Aorta (tissue), 5 donors: ENCODE results near the gene SHLD2. TPM values are rescaled to one million over a fixed set of nuclear protein-coding genes. Genes with fewer than 3 reads are reported as not detected.
"Not testable (repeated sequence)": the region's sequence is repeated elsewhere in the genome, so short reads cannot be mapped to it uniquely, and the experiment has no call there.

Experiments used
- ATAC-seq: fragments of 200-7000 bp; cut with Tn5 transposase; one replicate; pipeline ENCODE4 v1.9.1; 2022; ENCODE audit warnings: moderate library complexity; ENCODE audit not compliant: low FRiP score
- DNase-seq, 2 donors: peaks; one replicate each; pipeline ENCODE4 v3.0.0-alpha.2; 2020
- H3K27ac ChIP-seq, 2 donors: one replicate each; pipeline ENCODE4 v1.5.1; 2013; ENCODE audit warnings: low read length in 2 of 2, mild to moderate bottlenecking in 2 of 2, moderate library complexity in 2 of 2, control low read depth in 1 of 2, inconsistent platforms in 1 of 2, low read depth in 1 of 2
- H3K27me3 ChIP-seq, 2 donors: one replicate each; pipeline ENCODE4 v1.6.1; 2013; ENCODE audit warnings: control low read depth in 1 of 2, low read length in 1 of 2, mild to moderate bottlenecking in 1 of 2, moderate library complexity in 1 of 2; ENCODE audit not compliant: insufficient read depth in 2 of 2, control insufficient read depth in 1 of 2
- H3K36me3 ChIP-seq, 2 donors: one replicate each; pipeline ENCODE4 v1.6.1; 2013; ENCODE audit warnings: control low read depth in 1 of 2, low read length in 1 of 2, mild to moderate bottlenecking in 1 of 2; ENCODE audit not compliant: insufficient read depth in 2 of 2, control insufficient read depth in 1 of 2
- H3K4me1 ChIP-seq, 2 donors: one replicate each; pipeline ENCODE4 v1.6.1; 2013; ENCODE audit warnings: low read length in 2 of 2, control low read depth in 1 of 2, mild to moderate bottlenecking in 1 of 2, moderate library complexity in 1 of 2; ENCODE audit not compliant: insufficient read depth in 2 of 2, control insufficient read depth in 1 of 2
- H3K4me3 ChIP-seq, 2 donors: one replicate each; pipeline ENCODE4 v1.5.1; 2013; ENCODE audit warnings: low read length in 2 of 2, control low read depth in 1 of 2, mild to moderate bottlenecking in 1 of 2
- H3K9me3 ChIP-seq: one replicate; pipeline ENCODE4 v1.6.1; 2013; ENCODE audit warnings: mild to moderate bottlenecking, low read length; ENCODE audit not compliant: control insufficient read depth
- WGBS, 2 donors: extraction: QIAGEN DNeasy Blood & Tissue Kit; methylation state at CpG; one replicate each; pipeline ENCODE4 v1.1.7; 2013; 5-methylcytosine and 5-hydroxymethylcytosine counted together
- intact Hi-C, 2 donors: fragments of 100-400 bp; cut with DNase I; formaldehyde crosslinking; loops; one replicate each; pipeline versions ENCODE4 v1.14.2 to v1.15.0; 2022
- polyA plus RNA-seq, 2 donors: library from polyadenylated mRNA; stranded (reverse); fragments of 200-250 nt; gene quantifications; one replicate each; pipeline ENCODE4 v1.2.3, GENCODE V29; 2013
- total RNA-seq, 2 donors: library from RNA; stranded (reverse); fragmentation: NEBNext Ultra II Directional; extraction: Animal tissue kit (Norgen Biotek cat#: 25700); gene quantifications; one replicate each; pipeline ENCODE4 v1.2.1, GENCODE V29; 2021
- donor health status: healthy with polysubstance abuse.
- donor health status: Bipolar disorder and iron deficiency.
- donor health status: DM: no; HTN: no; CAD: no.
- donor health status: DM: no; HTN: no; CAD: no.
- donor health status: DM: yes; HTN: yes; CAD: no.

The SHLD2 gene
- total and polyA plus RNA-seq, 4 donors, result 15.6 to 24.5 (median 21.4) TPM

GRCh38 chr10:87206922-87207321, 111.9 kb downstream of the SHLD2 start:
- H3K4me1 ChIP-seq, DNase-seq, H3K27ac ChIP-seq, intact Hi-C loops, H3K9me3 ChIP-seq, H3K27me3 ChIP-seq, H3K4me3 ChIP-seq, H3K36me3 ChIP-seq: not testable (repeated sequence)
- peak; percentile 71 for ATAC-seq
- 3 to 6% methylated on average over 4 of the region's 4 CpGs for WGBS, 2 donors

- H3K27ac ChIP-seq, H3K9me3 ChIP-seq, intact Hi-C loops, H3K36me3 ChIP-seq, H3K4me3 ChIP-seq, H3K4me1 ChIP-seq, H3K27me3 ChIP-seq, DNase-seq, ATAC-seq: not testable (repeated sequence)
- WGBS, 2 donors, result 97 to 100% methylated on average over 5 of the region's 5 CpGs
Measured at GRCh38 chr10:87210309-87210708, 115.3 kb downstream of the SHLD2 start.

- 43 to 52% methylated on average over 2 of the region's 2 CpGs for WGBS, 2 donors
- H3K27me3 ChIP-seq, H3K9me3 ChIP-seq, H3K27ac ChIP-seq, ATAC-seq, H3K4me1 ChIP-seq, H3K4me3 ChIP-seq, intact Hi-C loops, H3K36me3 ChIP-seq, DNase-seq: not testable (repeated sequence)
Measured at GRCh38 chr10:87211848-87212247, 116.8 kb downstream of the SHLD2 start.

- H3K36me3 ChIP-seq, intact Hi-C loops, H3K27ac ChIP-seq, H3K4me3 ChIP-seq, H3K27me3 ChIP-seq, DNase-seq, H3K9me3 ChIP-seq, ATAC-seq, H3K4me1 ChIP-seq: not testable (repeated sequence)
- WGBS, 2 donors, result 85 to 89% methylated on average over 7 of the region's 8 CpGs
Measured at GRCh38 chr10:87213150-87213765, 118.3 kb downstream of the SHLD2 start.

GRCh38 chr10:87213806-87214205, 118.8 kb downstream of the SHLD2 start:
- intact Hi-C loops, H3K4me1 ChIP-seq, DNase-seq, H3K36me3 ChIP-seq, H3K4me3 ChIP-seq, H3K9me3 ChIP-seq, ATAC-seq, H3K27me3 ChIP-seq, H3K27ac ChIP-seq: not testable (repeated sequence)
- 94 to 96% methylated on average over 14 to 21 of the region's 21 CpGs for WGBS, 2 donors

GRCh38 chr10:87216120-87216519, 121.1 kb downstream of the SHLD2 start:
- intact Hi-C loops, H3K4me3 ChIP-seq, H3K4me1 ChIP-seq, DNase-seq, H3K27me3 ChIP-seq, H3K9me3 ChIP-seq, H3K36me3 ChIP-seq, H3K27ac ChIP-seq: not testable (repeated sequence)
- peak; percentile 66 for ATAC-seq
- 88 to 100% methylated on average over 9 to 11 of the region's 11 CpGs for WGBS, 2 donors

- ATAC-seq, intact Hi-C loops: not testable (repeated sequence)
- WGBS, 2 donors, result 95 to 100% methylated on average over 1 of the region's 5 CpGs
Measured at GRCh38 chr10:87219370-87219769, 124.4 kb downstream of the SHLD2 start.

GRCh38 chr10:87222789-87223188, 127.8 kb downstream of the SHLD2 start:
- intact Hi-C loops, DNase-seq, H3K9me3 ChIP-seq, ATAC-seq, H3K36me3 ChIP-seq, H3K4me3 ChIP-seq, H3K27me3 ChIP-seq, H3K27ac ChIP-seq, H3K4me1 ChIP-seq: not testable (repeated sequence)
- WGBS, 2 donors, result 72 to 84% methylated on average over 24 to 30 of the region's 30 CpGs

More at GRCh38 chr10:87219370-87219769, 124.4 kb downstream of the SHLD2 start:
- H3K4me3 ChIP-seq, H3K27ac ChIP-seq, H3K27me3 ChIP-seq, H3K9me3 ChIP-seq, DNase-seq, H3K4me1 ChIP-seq, H3K36me3 ChIP-seq: not testable (repeated sequence)

GRCh38 chr10:87225148-87225547, 130.1 kb downstream of the SHLD2 start, which contains the start of gene NUTM2A:
TSS of gene NUTM2A (plus strand) at chr10:87225448. CDS start at chr10:87225831, 383 bp downstream.
- H3K4me1 ChIP-seq, ATAC-seq, H3K9me3 ChIP-seq, H3K27ac ChIP-seq, intact Hi-C loops, H3K27me3 ChIP-seq, DNase-seq, H3K36me3 ChIP-seq, H3K4me3 ChIP-seq: not testable (repeated sequence)
- no CpG with 5 or more reads among the region's 3 CpGs for WGBS, 2 donors
